ENCODE data around the gene MIB2.

The MIB2 gene

GRCh38 chr1:1614204-1614953 lies 921 bp upstream of the MIB2 start:
- peak overlapping the region; percentile 88 for H3K4me3 ChIP-seq (ENCODE audit: low read depth, low read length)

DNA sequence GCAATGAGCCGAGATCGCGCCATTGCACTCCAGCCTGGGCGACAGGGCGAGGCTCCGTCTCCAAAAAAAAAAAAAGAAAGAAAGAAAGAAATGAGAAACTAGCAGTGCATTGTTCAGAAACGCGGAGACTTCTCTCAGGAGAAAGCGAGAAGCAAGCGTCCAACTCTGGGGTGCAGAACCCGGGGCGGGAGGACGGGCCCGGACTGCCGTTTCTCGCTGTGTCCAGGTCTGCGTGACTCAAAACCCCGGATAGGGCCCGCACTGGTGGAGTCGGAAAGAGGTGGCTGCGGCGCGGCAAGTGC lies 395 bp upstream of the MIB2 start:
- peak overlapping the region; percentile 88 for H3K4me3 ChIP-seq (ENCODE audit: low read depth, low read length)

GRCh38 chr1:1616045-1616790 lies 918 bp downstream of the MIB2 start:
- H3K4me3 ChIP-seq (ENCODE audit: low read depth, low read length), result peak overlapping the region; percentile 88

GRCh38 chr1:1616838-1617237 lies 1.5 kb downstream of the MIB2 start:
- no peak overlapping the region for H3K4me3 ChIP-seq (ENCODE audit: low read depth, low read length)

- H3K4me3 ChIP-seq (ENCODE audit: low read depth, low read length), result no peak overlapping the region
These were observed 2.2 kb downstream of the MIB2 start for GRCh38 chr1:1617516-1617915.

GRCh38 chr1:1617925-1618324 lies 2.6 kb downstream of the MIB2 start:
- no peak overlapping the region for H3K4me3 ChIP-seq (ENCODE audit: low read depth, low read length)

GRCh38 chr1:1618396-1619068 lies 3.2 kb downstream of the MIB2 start:
- no peak overlapping the region for H3K4me3 ChIP-seq (ENCODE audit: low read depth, low read length)

GRCh38 chr1:1619917-1620361 lies 4.6 kb downstream of the MIB2 start:
- no peak overlapping the region for H3K4me3 ChIP-seq (ENCODE audit: low read depth, low read length)

- H3K4me3 ChIP-seq (ENCODE audit: low read depth, low read length), result no peak overlapping the region
These were observed 5.3 kb downstream of the MIB2 start for GRCh38 chr1:1620433-1621139.

DNA sequence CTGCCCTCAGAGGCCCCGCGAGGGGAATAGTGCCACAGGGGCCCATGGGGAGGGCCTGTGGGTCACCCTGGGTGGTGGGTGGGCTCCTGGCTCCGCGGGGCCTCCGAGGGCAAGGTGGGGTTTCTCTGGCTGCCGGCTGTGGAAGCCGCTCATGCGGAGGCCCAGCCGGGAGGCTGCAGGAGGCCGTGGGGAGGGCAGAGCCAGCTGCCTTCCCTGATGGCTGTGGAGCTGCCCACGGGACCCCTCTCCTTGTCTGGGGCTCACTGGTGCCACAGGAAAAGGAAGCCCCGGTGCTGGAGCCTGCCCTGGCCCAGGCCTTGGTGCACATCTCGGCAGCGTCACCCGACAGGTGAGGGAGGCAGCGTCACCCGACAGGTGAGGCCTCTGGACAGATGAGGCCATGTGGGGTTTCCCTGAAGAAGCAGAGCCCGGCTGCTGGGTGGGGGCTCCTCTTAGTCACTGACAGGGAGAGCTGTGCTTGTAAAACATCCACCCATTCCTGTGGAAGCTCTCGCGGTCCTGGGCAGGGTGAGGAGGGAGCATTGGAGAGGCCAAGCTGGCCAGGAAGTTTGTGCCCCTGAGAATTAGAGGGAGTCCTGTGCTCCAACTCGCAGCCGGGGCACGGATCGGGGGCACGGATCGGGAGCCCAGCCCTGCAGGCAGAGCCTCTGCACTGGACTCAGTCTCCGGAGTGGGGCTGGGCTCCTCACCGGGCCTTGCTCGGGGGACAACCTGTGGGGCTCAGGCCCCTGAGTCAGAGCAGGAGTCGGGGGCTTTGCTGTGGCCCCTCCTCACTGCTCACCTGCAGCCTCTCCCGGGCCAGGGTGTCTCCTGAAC lies 6.1 kb downstream of the MIB2 start:
- no peak overlapping the region for H3K4me3 ChIP-seq (ENCODE audit: low read depth, low read length)

GRCh38 chr1:1622010-1622787 lies 6.9 kb downstream of the MIB2 start:
- H3K4me3 ChIP-seq (ENCODE audit: low read depth, low read length), result no peak overlapping the region

DNA sequence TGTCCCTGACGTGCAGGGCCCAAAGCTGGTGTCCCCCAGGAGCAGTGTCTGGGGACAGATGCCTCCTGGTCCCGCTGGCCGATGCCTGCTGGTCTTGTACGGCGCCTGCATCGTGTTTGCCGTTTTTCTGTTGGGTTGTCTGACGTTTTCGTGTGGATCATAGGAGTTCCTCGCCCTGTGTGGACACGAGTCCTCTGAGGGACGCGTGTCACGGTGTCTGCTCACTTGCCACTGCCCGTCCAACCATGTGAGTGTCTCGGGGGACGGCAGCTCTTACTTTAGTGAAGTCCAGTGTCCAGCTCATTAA lies 7.4 kb downstream of the MIB2 start:
- no peak overlapping the region for H3K4me3 ChIP-seq (ENCODE audit: low read depth, low read length)

DNA sequence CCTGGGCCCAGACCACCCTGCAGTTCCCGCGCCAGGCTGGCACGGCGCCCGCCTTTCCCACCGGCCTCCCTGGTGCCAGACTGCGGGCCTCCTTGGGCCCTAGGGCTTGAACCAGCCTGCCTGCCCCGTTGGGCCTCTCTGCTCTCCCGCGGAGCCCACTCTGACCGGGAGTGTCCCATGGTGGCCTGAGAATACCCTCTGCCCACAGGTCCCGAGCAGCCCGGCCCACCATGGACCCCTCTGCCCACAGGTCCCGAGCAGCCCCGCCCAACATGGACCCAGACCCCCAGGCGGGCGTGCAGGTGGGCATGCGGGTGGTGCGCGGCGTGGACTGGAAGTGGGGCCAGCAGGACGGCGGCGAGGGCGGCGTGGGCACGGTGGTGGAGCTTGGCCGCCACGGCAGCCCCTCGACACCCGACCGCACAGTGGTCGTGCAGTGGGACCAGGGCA lies 7.9 kb downstream of the MIB2 start:
- H3K4me3 ChIP-seq (ENCODE audit: low read depth, low read length), result no peak overlapping the region

DNA sequence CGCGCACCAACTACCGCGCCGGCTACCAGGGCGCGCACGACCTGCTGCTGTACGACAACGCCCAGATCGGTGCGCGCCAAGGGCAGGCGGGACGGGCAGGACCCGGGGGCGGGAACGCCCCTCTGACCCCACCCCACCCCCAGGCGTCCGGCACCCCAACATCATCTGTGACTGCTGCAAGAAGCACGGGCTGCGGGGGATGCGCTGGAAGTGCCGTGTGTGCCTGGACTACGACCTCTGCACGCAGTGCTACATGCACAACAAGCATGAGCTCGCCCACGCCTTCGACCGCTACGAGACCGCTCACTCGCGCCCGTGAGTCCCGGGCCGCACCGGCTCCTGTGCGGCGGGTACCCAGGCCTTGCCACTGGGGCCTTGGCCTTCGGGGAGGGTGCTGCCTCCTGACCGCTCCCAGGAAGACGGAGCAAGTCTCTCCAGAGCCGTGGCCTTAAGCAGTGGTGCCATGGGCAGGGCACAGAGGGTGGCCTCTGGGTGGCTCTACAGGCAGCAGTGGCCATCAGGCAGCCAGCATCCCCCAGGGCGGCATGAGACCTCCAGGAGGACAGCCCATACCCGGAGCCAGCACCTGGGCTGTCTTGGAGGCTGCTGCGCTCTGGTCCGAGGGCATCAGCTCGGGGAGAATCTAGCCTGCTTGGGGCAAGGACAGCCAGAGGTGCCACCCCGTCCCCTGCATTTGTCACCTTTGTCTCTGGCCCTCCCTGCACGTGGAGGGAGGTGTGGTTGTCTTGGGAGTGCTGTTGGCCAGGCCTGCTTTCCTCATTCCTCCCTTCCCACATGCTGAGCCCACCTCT lies 8.5 kb downstream of the MIB2 start:
- no peak overlapping the region for H3K4me3 ChIP-seq (ENCODE audit: low read depth, low read length)

DNA sequence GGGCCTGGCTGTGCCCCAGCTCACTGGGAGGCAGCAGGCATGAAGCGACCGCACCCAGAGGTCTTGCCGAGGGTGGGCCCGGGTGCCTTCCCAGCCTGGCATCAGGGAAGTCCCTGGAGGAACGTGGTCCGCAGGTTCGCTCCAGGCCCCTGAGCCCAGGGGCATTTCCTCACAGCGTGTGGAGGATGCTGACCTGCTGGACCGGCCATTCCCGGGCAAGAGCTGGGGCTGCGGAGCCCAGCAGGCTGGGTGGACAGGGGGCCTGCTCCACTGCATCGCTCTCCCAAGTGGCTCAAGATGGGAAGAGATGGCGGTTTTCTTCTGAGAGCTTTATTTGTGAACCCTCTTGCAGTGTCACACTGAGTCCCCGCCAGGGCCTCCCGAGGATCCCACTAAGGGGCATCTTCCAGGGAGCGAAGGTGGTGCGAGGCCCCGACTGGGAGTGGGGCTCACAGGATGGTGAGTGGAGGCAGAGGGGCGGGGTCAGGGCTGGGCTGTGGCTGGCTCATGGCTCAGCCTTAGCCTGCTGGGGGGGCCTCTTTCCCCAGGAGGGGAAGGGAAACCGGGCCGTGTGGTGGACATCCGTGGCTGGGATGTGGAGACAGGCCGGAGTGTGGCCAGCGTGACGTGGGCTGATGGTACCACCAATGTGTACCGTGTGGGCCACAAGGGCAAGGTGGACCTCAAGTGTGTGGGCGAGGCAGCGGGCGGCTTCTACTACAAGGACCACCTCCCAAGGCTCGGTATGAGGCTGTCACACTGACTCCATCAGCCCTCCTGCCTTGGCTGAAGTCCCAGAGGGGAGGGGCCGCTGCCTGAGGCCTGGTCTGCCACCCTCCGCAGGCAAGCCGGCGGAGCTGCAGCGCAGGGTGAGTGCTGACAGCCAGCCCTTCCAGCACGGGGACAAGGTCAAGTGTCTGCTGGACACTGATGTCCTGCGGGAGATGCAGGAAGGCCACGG lies 9.4 kb downstream of the MIB2 start:
- no peak overlapping the region for H3K4me3 ChIP-seq (ENCODE audit: low read depth, low read length)

- H3K4me3 ChIP-seq (ENCODE audit: low read depth, low read length), result no peak overlapping the region
These were observed 10.1 kb downstream of the MIB2 start for GRCh38 chr1:1625404-1625775.

DNA sequence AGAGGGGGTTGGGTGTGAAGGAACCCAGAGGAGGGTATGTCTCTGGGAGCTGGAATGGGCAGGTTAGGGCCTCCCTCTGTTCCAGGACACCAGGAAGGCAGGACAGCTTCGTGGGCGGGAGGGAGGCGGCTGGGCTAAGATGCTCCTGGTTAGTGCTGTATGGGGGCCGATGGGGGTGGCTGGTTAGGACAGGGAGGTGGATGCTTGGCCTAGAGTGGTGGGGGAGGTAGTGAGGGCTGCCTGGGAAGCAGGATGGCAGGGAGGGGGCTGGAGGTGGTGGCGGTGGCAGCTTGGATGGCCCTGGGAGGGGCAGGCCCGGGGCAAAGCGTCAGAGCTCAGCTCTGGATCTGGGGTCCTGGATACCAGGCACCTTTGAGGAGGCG lies 10.5 kb downstream of the MIB2 start:
- H3K4me3 ChIP-seq (ENCODE audit: low read depth, low read length), result no peak overlapping the region
